ENCODE data around the gene SARDH. TPM values are rescaled to one million over a fixed set of nuclear protein-coding genes. Genes with fewer than 3 reads are reported as not detected.

SARDH gene
- total RNA-seq, 4 donors from 2014 or later, result 0.32 to 0.98 (median 0.44) TPM; not detected in 1

DNA sequence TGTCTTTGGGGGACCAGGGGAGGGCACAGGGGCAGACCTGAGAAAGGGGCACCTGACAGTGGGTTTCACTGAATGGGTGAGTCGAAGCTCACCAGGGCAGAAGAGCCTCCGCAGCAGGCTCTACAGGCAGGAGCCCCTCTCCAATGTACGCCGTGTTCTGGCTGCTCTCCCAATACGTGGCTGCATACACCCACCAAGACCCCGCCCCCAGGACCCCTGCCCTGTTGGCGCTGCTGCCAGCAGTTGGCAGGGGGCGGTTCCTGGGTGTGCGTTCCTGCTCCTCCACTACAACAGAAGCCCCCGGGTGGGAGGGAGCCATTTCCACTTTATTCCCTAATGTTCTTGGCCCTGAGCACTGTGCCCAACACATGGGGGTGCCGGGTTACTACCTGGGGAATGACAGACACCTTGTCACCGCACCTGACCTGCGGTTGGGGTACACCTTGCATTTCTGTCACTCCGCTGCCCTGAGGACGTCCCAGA is 30.3 kb downstream of the SARDH start:
- no peak overlapping the region for H3K4me3 ChIP-seq
- no peaks in the 10 kb centered on the region for H3K9me3 ChIP-seq
- H3K36me3 ChIP-seq, result no peaks in the 10 kb centered on the region
- peaks cover 14% of the 10 kb centered on the region for H3K4me1 ChIP-seq
- peak in 1 of 2 donors; percentile 43 for DNase-seq (ENCODE audit: low spot score in 2 of 2)
- TF ChIP-seq POLR2AphosphoS5 (IDR thresholded peaks at IDR 0.05) (no peak), POLR2A (IDR thresholded peaks at IDR 0.05) (no peak), EP300 (IDR thresholded peaks at IDR 0.05) (no peak)
- TF ChIP-seq, protein P1, sequence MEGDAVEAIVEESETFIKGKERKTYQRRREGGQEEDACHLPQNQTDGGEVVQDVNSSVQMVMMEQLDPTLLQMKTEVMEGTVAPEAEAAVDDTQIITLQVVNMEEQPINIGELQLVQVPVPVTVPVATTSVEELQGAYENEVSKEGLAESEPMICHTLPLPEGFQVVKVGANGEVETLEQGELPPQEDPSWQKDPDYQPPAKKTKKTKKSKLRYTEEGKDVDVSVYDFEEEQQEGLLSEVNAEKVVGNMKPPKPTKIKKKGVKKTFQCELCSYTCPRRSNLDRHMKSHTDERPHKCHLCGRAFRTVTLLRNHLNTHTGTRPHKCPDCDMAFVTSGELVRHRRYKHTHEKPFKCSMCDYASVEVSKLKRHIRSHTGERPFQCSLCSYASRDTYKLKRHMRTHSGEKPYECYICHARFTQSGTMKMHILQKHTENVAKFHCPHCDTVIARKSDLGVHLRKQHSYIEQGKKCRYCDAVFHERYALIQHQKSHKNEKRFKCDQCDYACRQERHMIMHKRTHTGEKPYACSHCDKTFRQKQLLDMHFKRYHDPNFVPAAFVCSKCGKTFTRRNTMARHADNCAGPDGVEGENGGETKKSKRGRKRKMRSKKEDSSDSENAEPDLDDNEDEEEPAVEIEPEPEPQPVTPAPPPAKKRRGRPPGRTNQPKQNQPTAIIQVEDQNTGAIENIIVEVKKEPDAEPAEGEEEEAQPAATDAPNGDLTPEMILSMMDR (IDR thresholded peaks at IDR 0.05), result no peak
- WGBS, result 82% methylated on average over 8 of the region's 15 CpGs
- H3K27ac ChIP-seq, result no peak overlapping the region
- H3K27me3 ChIP-seq, result peaks cover 42% of the 10 kb centered on the region

DNA sequence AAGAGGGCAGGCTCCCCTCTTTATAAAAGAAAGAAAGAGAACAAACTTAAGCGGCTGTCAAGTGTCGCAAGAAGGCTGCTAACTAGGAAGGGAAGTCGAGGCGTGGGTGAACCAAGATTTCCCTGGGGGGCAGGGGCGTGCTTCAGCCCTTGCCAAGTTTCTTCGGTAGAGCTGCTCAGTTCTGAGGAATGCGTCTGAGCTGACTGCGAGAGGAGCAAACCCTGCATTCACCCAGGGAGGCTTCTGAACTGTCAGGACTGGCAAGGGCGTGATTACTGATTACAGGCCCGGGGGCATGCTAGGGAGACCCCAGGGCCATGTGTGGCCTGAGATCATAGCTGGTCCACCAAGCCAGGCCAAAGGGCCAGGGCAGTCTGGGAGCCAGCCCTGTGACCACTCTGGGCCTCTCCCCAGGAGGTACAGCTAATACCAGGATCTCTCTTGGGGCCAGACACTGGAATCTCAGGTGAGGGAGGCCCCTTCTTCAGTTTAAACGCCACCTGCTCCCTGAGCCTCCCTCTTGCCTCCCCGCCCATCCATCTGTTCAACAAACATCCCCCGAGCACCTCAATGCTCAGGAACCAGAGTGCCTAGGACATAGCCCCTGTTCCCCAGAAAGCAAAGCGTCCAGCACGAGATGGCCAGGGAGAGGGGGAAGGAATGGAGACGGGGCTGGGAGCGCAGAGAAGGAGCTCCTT is 30.9 kb downstream of the SARDH start:
- DNase-seq (ENCODE audit: low spot score in 2 of 2), result peak in 1 of 2 donors; percentile 37
- 56% methylated on average over 17 of the region's 17 CpGs for WGBS

DNA sequence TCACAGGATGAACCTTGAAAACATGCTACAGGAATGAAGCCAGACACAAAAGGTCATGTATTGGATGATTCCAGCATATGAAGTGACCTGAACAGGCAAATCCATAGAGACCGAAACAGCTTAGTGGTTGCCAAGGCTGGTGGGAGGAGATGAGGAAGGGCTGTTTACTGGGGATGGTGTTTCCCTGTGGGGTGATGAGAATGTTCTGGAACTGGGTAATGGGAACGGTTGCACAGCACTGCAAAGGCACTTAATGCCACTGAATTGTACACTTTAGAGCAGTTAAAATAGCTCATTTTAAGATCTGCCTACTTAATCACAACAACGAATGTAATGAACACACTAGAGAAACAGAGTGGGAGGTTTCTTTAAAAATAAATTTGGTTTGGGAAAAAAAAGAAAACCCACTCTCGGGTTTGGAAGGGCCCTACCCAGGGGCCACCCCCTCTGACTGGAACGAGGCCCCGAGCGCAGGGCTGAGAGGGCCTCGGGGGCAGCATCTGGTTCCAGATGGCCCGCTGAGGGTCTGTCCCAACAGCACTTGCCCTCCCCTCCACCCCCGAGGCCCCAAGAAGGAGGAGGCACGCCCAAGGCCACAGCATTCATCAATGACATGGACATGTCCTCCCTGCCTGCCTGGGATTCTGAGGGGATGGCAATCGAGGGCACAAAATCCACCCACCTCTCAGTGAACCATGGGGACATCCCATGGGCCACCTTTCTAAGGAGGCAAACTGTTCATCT is 31.7 kb downstream of the SARDH start:
- H3K27ac ChIP-seq, result no peak overlapping the region
- H3K4me1 ChIP-seq, result peaks cover 27% of the 10 kb centered on the region
- H3K27me3 ChIP-seq, result peaks cover 51% of the 10 kb centered on the region
- peak in 1 of 2 donors; percentile 52 for DNase-seq (ENCODE audit: low spot score in 2 of 2)
- TF ChIP-seq, protein P1 (IDR thresholded peaks at IDR 0.05), result no peak
- TF ChIP-seq EP300 (IDR thresholded peaks at IDR 0.05) (no peak), POLR2A (IDR thresholded peaks at IDR 0.05) (no peak), POLR2AphosphoS5 (IDR thresholded peaks at IDR 0.05) (no peak)
- H3K36me3 ChIP-seq, result no peaks in the 10 kb centered on the region
- 48% methylated on average over 12 of the region's 12 CpGs for WGBS
- H3K4me3 ChIP-seq, result no peak overlapping the region
- no peaks in the 10 kb centered on the region for H3K9me3 ChIP-seq

More for the DNA sequence above, 30.9 kb downstream of the SARDH start:
- Histone ChIP-seq H3K4me3 (no peak overlapping the region), H3K36me3 (no peaks in the 10 kb centered on the region), H3K9me3 (no peaks in the 10 kb centered on the region), H3K27me3 (peaks cover 48% of the 10 kb centered on the region), H3K4me1 (peaks cover 20% of the 10 kb centered on the region), H3K27ac (no peak overlapping the region)
- TF ChIP-seq POLR2A (IDR thresholded peaks at IDR 0.05), result no peak
- no peak for TF ChIP-seq POLR2AphosphoS5 (IDR thresholded peaks at IDR 0.05)
- TF ChIP-seq, protein P1 (IDR thresholded peaks at IDR 0.05), result no peak
- no peak for TF ChIP-seq EP300 (IDR thresholded peaks at IDR 0.05)

DNA sequence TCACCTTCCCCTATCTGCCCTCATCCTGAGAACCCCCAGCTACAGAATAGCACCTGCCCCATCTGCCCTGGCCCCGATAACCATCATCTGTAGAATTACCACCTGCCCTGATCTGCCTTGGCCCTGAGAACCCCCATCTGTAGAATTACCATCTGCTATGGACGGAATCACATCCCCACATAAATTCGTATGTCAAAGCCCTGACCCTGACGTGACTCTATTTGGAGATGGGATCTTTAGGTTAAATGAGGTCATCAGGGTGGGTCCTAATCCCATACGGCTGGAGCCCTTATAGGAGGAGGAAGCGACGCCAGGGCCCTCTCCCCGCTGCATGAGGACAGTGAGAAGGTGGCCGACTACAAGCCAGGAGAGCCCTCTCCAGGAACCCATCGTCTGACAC is 32.6 kb downstream of the SARDH start:
- H3K4me3 ChIP-seq, result no peak overlapping the region
- DNase-seq (ENCODE audit: low spot score in 2 of 2), result no peak
- H3K9me3 ChIP-seq, result no peaks in the 10 kb centered on the region
- H3K27ac ChIP-seq, result no peak overlapping the region
- peaks cover 32% of the 10 kb centered on the region for H3K4me1 ChIP-seq
- TF ChIP-seq POLR2A (IDR thresholded peaks at IDR 0.05) (no peak), POLR2AphosphoS5 (IDR thresholded peaks at IDR 0.05) (no peak), EP300 (IDR thresholded peaks at IDR 0.05) (no peak)
- TF ChIP-seq, protein P1 (IDR thresholded peaks at IDR 0.05), result no peak
- H3K36me3 ChIP-seq, result no peaks in the 10 kb centered on the region
- H3K27me3 ChIP-seq, result peaks cover 59% of the 10 kb centered on the region
- WGBS, result 87% methylated on average over 10 of the region's 10 CpGs

DNA sequence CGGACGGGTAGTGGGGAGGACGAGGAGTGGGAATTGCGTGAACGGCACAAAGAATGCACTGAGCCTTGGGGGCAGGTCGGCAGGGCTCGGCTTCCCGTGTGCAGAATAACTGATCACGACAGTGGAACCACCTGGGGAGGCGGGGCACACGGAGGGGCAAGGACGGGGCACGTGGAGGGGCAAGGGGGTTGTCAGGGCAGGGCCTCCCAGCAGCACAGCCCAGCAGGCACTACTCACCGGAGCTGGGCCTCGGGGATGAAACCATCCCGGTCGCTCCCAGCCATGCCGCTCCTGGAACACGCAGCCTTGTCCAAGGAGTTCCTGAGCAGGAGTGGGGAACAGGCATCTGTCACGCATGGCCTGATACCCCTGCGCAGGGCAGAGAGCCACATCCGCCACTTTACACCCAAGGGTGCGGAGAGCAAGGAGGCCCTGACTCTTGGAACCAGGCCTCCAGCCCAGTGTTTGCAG is 33.4 kb downstream of the SARDH start:
- Histone ChIP-seq H3K36me3 (no peaks in the 10 kb centered on the region), H3K27ac (no peak overlapping the region), H3K4me3 (no peak overlapping the region), H3K9me3 (no peaks in the 10 kb centered on the region), H3K4me1 (peaks cover 32% of the 10 kb centered on the region), H3K27me3 (peaks cover 52% of the 10 kb centered on the region)
- DNase-seq (ENCODE audit: low spot score in 2 of 2), result peak in 1 of 2 donors; percentile 48
- no peak for TF ChIP-seq POLR2AphosphoS5 (IDR thresholded peaks at IDR 0.05)
- TF ChIP-seq POLR2A (IDR thresholded peaks at IDR 0.05), result no peak
- no peak for TF ChIP-seq EP300 (IDR thresholded peaks at IDR 0.05)
- TF ChIP-seq, protein P1 (IDR thresholded peaks at IDR 0.05), result no peak
- 92% methylated on average over 16 of the region's 23 CpGs for WGBS
